ENCODE measurements around the gene TMEM89.

GRCh38 chr3:48637305-48637704 is 15.7 kb upstream of the TMEM89 start:
- TF ChIP-seq CTCF (conservative IDR thresholded peaks at IDR 0.05; ENCODE audit: low read depth, low read length) (no peak), POLR2A (IDR thresholded peaks at IDR 0.05; ENCODE audit: low read depth, low read length) (no peak), ELK1 (IDR thresholded peaks at IDR 0.05; ENCODE audit: borderline replicate concordance, low read depth, low read length) (no peak), MAFK (IDR thresholded peaks at IDR 0.05; ENCODE audit: low read depth, low read length) (no peak), USF2 (IDR thresholded peaks at IDR 0.05; ENCODE audit: low read depth, low read length) (no peak), RAD21 (IDR thresholded peaks at IDR 0.05; ENCODE audit: low read length) (no peak), SMC3 (IDR thresholded peaks at IDR 0.05; ENCODE audit: low read depth, low read length) (no peak), BHLHE40 (IDR thresholded peaks at IDR 0.05; ENCODE audit: low read depth, low read length) (no peak), CEBPB (IDR thresholded peaks at IDR 0.05; ENCODE audit: low read depth, low read length) (no peak), RFX5 (IDR thresholded peaks at IDR 0.05; ENCODE audit: low read depth, low read length) (no peak), FOS (IDR thresholded peaks at IDR 0.05; ENCODE audit: low read depth, low read length) (no peak), MXI1 (IDR thresholded peaks at IDR 0.05; ENCODE audit: borderline replicate concordance, low read depth, low read length) (no peak)
